GM18951 (cell line): Measurements from ENCODE around the gene FRMD6.
"Not testable (repeated sequence)": the region's sequence is repeated elsewhere in the genome, so short reads cannot be mapped to it uniquely, and the experiment has no call there.

Experiments
- POLR2A ChIP-seq: IDR thresholded peaks from 4 replicates; pipeline ENCODE4 v1.6.1; 2011; ENCODE audit warnings: mild to moderate bottlenecking; ENCODE audit not compliant: insufficient read length, insufficient read depth; ENCODE audit errors: extremely low read depth
- in situ Hi-C: fragments of 300-500 bp; cut with MboI; formaldehyde crosslinking; loops from one replicate; pipeline ENCODE4 v1.12.0; 2022; ENCODE audit warnings: low sequenced_read_pairs, mixed read lengths, inconsistent platforms; ENCODE audit not compliant: unreplicated experiment

The FRMD6 gene

GRCh38 chr14:51620056-51620455 is 31.7 kb upstream of the FRMD6 start:
- in situ Hi-C loops, result no loop called here

GRCh38 chr14:51621654-51622053 is 30.1 kb upstream of the FRMD6 start:
- in situ Hi-C loops, result no loop called here
- no peak for TF ChIP-seq POLR2A

More at GRCh38 chr14:51620056-51620455, 31.7 kb upstream of the FRMD6 start:
- no peak for TF ChIP-seq POLR2A

- TF ChIP-seq POLR2A, result no peak
- in situ Hi-C loops, result no loop called here
Measured at GRCh38 chr14:51622376-51622775, 29.3 kb upstream of the FRMD6 start.

- TF ChIP-seq POLR2A, result no peak
- in situ Hi-C loops, result no loop called here
Measured at GRCh38 chr14:51624955-51625569, 26.6 kb upstream of the FRMD6 start.

- in situ Hi-C loops, result no loop called here
- TF ChIP-seq POLR2A, result no peak
Measured at GRCh38 chr14:51626185-51626584, 25.5 kb upstream of the FRMD6 start.

GRCh38 chr14:51626788-51627187 is 24.9 kb upstream of the FRMD6 start:
- in situ Hi-C loops, result no loop called here
- TF ChIP-seq POLR2A, result no peak

- in situ Hi-C loops, result no loop called here
- no peak for TF ChIP-seq POLR2A
Measured at GRCh38 chr14:51627313-51627712, 24.4 kb upstream of the FRMD6 start.

GRCh38 chr14:51628238-51628637 is 23.5 kb upstream of the FRMD6 start:
- in situ Hi-C loops, result no loop called here
- no peak for TF ChIP-seq POLR2A

- TF ChIP-seq POLR2A, result no peak
- in situ Hi-C loops, result no loop called here
Measured at GRCh38 chr14:51630987-51631386, 20.7 kb upstream of the FRMD6 start.

- in situ Hi-C loops, result not testable (repeated sequence)
Measured at GRCh38 chr14:51633298-51633697, 18.4 kb upstream of the FRMD6 start.

GRCh38 chr14:51636109-51636508 is 15.6 kb upstream of the FRMD6 start:
- TF ChIP-seq POLR2A, result no peak
- in situ Hi-C loops, result no loop called here

- TF ChIP-seq POLR2A, result no peak
- in situ Hi-C loops, result no loop called here
Measured at GRCh38 chr14:51638071-51638944, 13.4 kb upstream of the FRMD6 start.

- no peak for TF ChIP-seq POLR2A
- in situ Hi-C loops, result no loop called here
Measured at GRCh38 chr14:51639668-51640316, 11.9 kb upstream of the FRMD6 start.

- no peak for TF ChIP-seq POLR2A
- in situ Hi-C loops, result no loop called here
Measured at GRCh38 chr14:51643140-51643539, 8.6 kb upstream of the FRMD6 start.
